ENCODE results near the gene VEGFA.

VEGFA gene

DNA sequence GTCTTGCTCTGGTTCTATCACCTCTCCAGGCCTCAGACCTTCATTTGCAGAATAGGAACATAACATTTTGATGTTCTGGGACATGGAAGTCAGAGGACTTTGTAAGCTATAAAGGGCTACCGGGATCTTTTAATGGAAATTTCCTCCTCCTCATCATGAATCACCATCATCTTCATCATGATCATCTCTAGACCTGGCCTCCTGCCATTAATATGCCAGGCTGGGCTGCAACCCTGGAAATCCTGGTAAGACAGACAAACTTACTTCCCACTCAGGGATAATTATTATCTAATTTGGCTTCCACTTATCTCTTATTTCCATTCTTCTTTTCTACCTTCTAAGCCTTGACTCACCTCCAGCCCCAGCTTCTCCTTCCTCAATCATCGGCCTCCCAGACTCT is 41.4 kb upstream of the VEGFA start:
- H3K9ac ChIP-seq (ENCODE audit: low read length): no peak overlapping the region
- no peaks in the 10 kb centered on the region for H3K27me3 ChIP-seq (ENCODE audit: low read depth, low read length)
- H3K9me3 ChIP-seq (ENCODE audit: insufficient read depth, low read length): peaks cover 14% of the 10 kb centered on the region; the same call in 1 of the 2 replicates
- H3K36me3 ChIP-seq (replicated peaks; ENCODE audit: low read depth, low read length): no peaks in the 10 kb centered on the region
- no peaks in the 10 kb centered on the region for H4K20me1 ChIP-seq (ENCODE audit: insufficient read depth, low read length)
- no peaks in the 10 kb centered on the region for H3K79me2 ChIP-seq (ENCODE audit: low read length)
- no peak overlapping the region for H2AFZ ChIP-seq (ENCODE audit: low read depth, low read length)
- no peak for TF ChIP-seq EZH2phosphoT487 (IDR thresholded peaks at IDR 0.05; ENCODE audit: low read depth)
- TF ChIP-seq, protein P1, sequence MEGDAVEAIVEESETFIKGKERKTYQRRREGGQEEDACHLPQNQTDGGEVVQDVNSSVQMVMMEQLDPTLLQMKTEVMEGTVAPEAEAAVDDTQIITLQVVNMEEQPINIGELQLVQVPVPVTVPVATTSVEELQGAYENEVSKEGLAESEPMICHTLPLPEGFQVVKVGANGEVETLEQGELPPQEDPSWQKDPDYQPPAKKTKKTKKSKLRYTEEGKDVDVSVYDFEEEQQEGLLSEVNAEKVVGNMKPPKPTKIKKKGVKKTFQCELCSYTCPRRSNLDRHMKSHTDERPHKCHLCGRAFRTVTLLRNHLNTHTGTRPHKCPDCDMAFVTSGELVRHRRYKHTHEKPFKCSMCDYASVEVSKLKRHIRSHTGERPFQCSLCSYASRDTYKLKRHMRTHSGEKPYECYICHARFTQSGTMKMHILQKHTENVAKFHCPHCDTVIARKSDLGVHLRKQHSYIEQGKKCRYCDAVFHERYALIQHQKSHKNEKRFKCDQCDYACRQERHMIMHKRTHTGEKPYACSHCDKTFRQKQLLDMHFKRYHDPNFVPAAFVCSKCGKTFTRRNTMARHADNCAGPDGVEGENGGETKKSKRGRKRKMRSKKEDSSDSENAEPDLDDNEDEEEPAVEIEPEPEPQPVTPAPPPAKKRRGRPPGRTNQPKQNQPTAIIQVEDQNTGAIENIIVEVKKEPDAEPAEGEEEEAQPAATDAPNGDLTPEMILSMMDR (IDR thresholded peaks at IDR 0.05; ENCODE audit: low read depth, low read length): no peak
- H3K4me3 ChIP-seq (ENCODE audit: low read length): no peak overlapping the region
- peaks cover 27% of the 10 kb centered on the region for H3K4me1 ChIP-seq (ENCODE audit: low read length)
- H3K27ac ChIP-seq (ENCODE audit: low read length): no peak overlapping the region
- H3K4me2 ChIP-seq (ENCODE audit: low read length): no peak overlapping the region

DNA sequence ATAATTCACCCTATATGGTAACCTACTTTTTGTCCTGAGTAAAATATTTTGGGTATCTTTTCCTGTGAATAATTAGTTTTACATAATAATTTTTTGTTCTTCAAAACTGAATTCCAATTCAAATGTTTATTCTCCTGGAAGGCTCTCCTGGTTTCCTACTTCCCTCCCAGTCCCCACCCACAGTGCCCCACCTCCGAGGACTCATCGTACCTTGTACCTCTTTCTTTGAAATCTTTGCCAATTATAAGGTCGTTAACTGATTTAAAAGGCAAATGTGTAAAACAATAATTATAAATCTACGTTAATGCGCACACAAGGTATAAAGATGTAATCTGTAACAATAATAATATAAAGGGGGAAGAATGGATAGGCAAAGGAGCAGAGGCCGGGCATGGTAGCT is 40.5 kb upstream of the VEGFA start:
- Histone ChIP-seq H3K27me3 (ENCODE audit: low read depth, low read length) (no peaks in the 10 kb centered on the region), H3K9ac (ENCODE audit: low read length) (no peak overlapping the region), H3K4me3 (ENCODE audit: low read length) (no peak overlapping the region), H4K20me1 (ENCODE audit: insufficient read depth, low read length) (no peaks in the 10 kb centered on the region), H3K4me2 (ENCODE audit: low read length) (no peak overlapping the region), H3K27ac (ENCODE audit: low read length) (no peak overlapping the region), H3K36me3 (replicated peaks; ENCODE audit: low read depth, low read length) (no peaks in the 10 kb centered on the region), H3K4me1 (ENCODE audit: low read length) (peaks cover 27% of the 10 kb centered on the region), H3K79me2 (ENCODE audit: low read length) (no peaks in the 10 kb centered on the region), H2AFZ (ENCODE audit: low read depth, low read length) (no peak overlapping the region), H3K9me3 (ENCODE audit: insufficient read depth, low read length) (peaks cover 14% of the 10 kb centered on the region; the same call in 1 of the 2 replicates)
- TF ChIP-seq, protein P1 (IDR thresholded peaks at IDR 0.05; ENCODE audit: low read depth, low read length): no peak
- no peak for TF ChIP-seq EZH2phosphoT487 (IDR thresholded peaks at IDR 0.05; ENCODE audit: low read depth)

DNA sequence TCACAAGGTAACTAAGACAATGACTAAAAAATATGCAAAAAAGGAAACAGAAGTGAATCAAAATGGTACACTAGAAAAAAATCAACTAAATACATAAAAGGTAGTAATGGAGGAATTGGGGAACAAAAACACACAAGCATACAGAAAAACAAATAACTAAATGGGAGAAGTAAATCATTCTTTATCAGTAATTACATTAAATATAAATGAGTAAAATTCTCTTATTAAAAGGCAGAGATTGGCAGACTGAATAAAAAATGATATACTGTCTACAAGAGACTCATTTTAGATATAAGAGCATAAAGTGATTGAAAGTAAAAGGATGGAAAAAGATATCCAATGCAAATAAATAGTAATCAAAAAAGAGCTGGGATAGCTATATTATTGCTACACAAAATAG is 39.4 kb upstream of the VEGFA start:
- TF ChIP-seq, protein P1 (IDR thresholded peaks at IDR 0.05; ENCODE audit: low read depth, low read length): no peak
- TF ChIP-seq EZH2phosphoT487 (IDR thresholded peaks at IDR 0.05; ENCODE audit: low read depth): no peak
- Histone ChIP-seq H3K9ac (ENCODE audit: low read length) (no peak overlapping the region), H3K36me3 (replicated peaks; ENCODE audit: low read depth, low read length) (no peaks in the 10 kb centered on the region), H3K4me3 (ENCODE audit: low read length) (no peak overlapping the region), H3K9me3 (ENCODE audit: insufficient read depth, low read length) (peaks cover 14% of the 10 kb centered on the region; the same call in 1 of the 2 replicates), H4K20me1 (ENCODE audit: insufficient read depth, low read length) (no peaks in the 10 kb centered on the region), H2AFZ (ENCODE audit: low read depth, low read length) (no peak overlapping the region), H3K27me3 (ENCODE audit: low read depth, low read length) (no peaks in the 10 kb centered on the region), H3K4me2 (ENCODE audit: low read length) (no peak overlapping the region), H3K79me2 (ENCODE audit: low read length) (no peaks in the 10 kb centered on the region), H3K4me1 (ENCODE audit: low read length) (peaks cover 19% of the 10 kb centered on the region), H3K27ac (ENCODE audit: low read length) (no peak overlapping the region)

DNA sequence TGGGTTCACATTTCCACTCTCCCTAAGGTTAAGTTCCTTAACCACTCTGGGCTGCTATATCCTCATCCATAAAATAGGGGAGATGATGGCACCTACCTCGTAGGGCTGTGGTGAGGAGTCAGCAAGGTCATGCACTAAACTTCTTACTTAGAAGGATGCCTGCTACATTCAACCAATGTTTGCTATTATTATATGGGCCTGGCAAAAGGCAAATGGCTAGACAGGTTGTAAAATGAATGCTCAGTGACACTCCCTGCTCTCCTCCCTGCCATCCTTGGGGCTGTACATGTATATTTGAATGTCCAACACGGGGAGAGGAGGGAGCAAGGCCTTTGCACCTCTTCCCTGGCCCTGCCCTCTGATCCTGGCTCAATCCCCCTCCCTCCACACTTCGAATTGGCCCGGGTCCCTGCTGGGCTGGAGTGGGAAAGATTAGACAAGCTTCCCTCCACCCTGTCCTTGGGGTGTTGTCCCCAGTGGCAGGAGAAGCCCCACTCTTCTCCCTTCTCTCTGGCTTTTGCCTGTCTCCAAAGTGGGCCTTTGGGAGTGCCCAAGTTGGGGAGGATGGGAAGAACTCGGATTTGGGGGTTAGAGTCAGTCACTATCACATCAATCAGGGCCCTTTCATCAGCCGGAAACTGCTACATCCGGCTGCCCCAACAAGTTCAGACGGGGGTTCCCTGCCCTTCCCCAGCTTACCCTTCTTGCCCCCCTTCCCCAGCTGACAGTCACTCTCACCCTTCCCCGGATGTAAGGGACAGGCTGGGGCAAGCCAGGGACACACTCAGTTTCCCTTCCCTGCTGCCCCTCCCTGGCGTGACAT is 36.3 kb upstream of the VEGFA start:
- Histone ChIP-seq H3K9me3 (ENCODE audit: insufficient read depth, low read length) (peaks cover 14% of the 10 kb centered on the region; the same call in 1 of the 2 replicates), H2AFZ (ENCODE audit: low read depth, low read length) (peak overlapping the region; percentile 62), H3K79me2 (ENCODE audit: low read length) (no peaks in the 10 kb centered on the region), H3K4me2 (ENCODE audit: low read length) (0 out of 2 replicates have a peak overlapping the region, but pooled peaks have one; percentile 3), H3K4me3 (ENCODE audit: low read length) (no peak overlapping the region), H3K27me3 (ENCODE audit: low read depth, low read length) (no peaks in the 10 kb centered on the region), H3K4me1 (ENCODE audit: low read length) (peaks cover 14% of the 10 kb centered on the region), H4K20me1 (ENCODE audit: insufficient read depth, low read length) (no peaks in the 10 kb centered on the region), H3K9ac (ENCODE audit: low read length) (no peak overlapping the region), H3K27ac (ENCODE audit: low read length) (no peak overlapping the region), H3K36me3 (replicated peaks; ENCODE audit: low read depth, low read length) (no peaks in the 10 kb centered on the region)
- no peak for TF ChIP-seq EZH2phosphoT487 (IDR thresholded peaks at IDR 0.05; ENCODE audit: low read depth)
- TF ChIP-seq, protein P1 (IDR thresholded peaks at IDR 0.05; ENCODE audit: low read depth, low read length): no peak

Data from OCI-LY3 (cell line).